ENCODE data around the gene FOXO3B.
"Not testable (repeated sequence)": the region's sequence is repeated elsewhere in the genome, so short reads cannot be mapped to it uniquely, and the experiment has no call there.

Gene FOXO3B

GRCh38 chr17:18681767-18682571, at the start of gene FOXO3B:
TSS of gene FOXO3B (minus strand) at chr17:18682314. CDS start at chr17:18681651, 663 bp downstream.
- DNase-seq = peak; percentile 96

- not testable (repeated sequence) for DNase-seq
Measured at GRCh38 chr17:18723509-18723908, 41.4 kb upstream of the FOXO3B start.

- not testable (repeated sequence) for DNase-seq
Measured at GRCh38 chr17:18722612-18723011, 40.5 kb upstream of the FOXO3B start.

- DNase-seq = not testable (repeated sequence)
Measured at GRCh38 chr17:18721775-18722547, 39.8 kb upstream of the FOXO3B start.

- DNase-seq = not testable (repeated sequence)
Measured at GRCh38 chr17:18719428-18720110, 37.5 kb upstream of the FOXO3B start.

- not testable (repeated sequence) for DNase-seq
Measured at GRCh38 chr17:18718643-18719427, 36.7 kb upstream of the FOXO3B start.

- peak; percentile 65 for DNase-seq
Measured at GRCh38 chr17:18712354-18712999, 30.4 kb upstream of the FOXO3B start.

- not testable (repeated sequence) for DNase-seq
Measured at GRCh38 chr17:18708215-18708614, 26.1 kb upstream of the FOXO3B start.

GRCh38 chr17:18705955-18706354, 23.8 kb upstream of the FOXO3B start:
- not testable (repeated sequence) for DNase-seq

GRCh38 chr17:18698473-18699103, 16.5 kb upstream of the FOXO3B start:
- DNase-seq = not testable (repeated sequence)

GRCh38 chr17:18695143-18695542, 13.0 kb upstream of the FOXO3B start:
- not testable (repeated sequence) for DNase-seq

- DNase-seq = peak; percentile 11
Measured at GRCh38 chr17:18682668-18683067, 554 bp upstream of the FOXO3B start.

GRCh38 chr17:18677381-18677780, 4.7 kb downstream of the FOXO3B start:
- not testable (repeated sequence) for DNase-seq

GRCh38 chr17:18676928-18677327, 5.2 kb downstream of the FOXO3B start:
- DNase-seq = not testable (repeated sequence)

- DNase-seq = not testable (repeated sequence)
Measured at GRCh38 chr17:18672395-18673227, 9.5 kb downstream of the FOXO3B start.

GRCh38 chr17:18668625-18669024, 13.5 kb downstream of the FOXO3B start:
- DNase-seq = not testable (repeated sequence)

GRCh38 chr17:18667535-18667934, 14.6 kb downstream of the FOXO3B start:
- not testable (repeated sequence) for DNase-seq

- DNase-seq = not testable (repeated sequence)
Measured at GRCh38 chr17:18666326-18666725, 15.8 kb downstream of the FOXO3B start.

- not testable (repeated sequence) for DNase-seq
Measured at GRCh38 chr17:18661924-18662624, 20.0 kb downstream of the FOXO3B start.

- not testable (repeated sequence) for DNase-seq
Measured at GRCh38 chr17:18650094-18650493, 32.0 kb downstream of the FOXO3B start.

Data from hematopoietic multipotent progenitor cell treated with erythropoietin and hydrocortisone succinate and interleukin-3 and kit ligand, for 8 days (in vitro differentiated cells).